ENCODE data around the gene RPS28.
"Not testable (repeated sequence)": the region's sequence is repeated elsewhere in the genome, so short reads cannot be mapped to it uniquely, and the experiment has no call there.

The RPS28 gene

GRCh38 chr19:8321067-8321985, at the start of gene RPS28, which contains the start of gene NDUFA7:
RPS28 (plus strand) TSS chr19:8321496; CDS start chr19:8321531, 35 bp downstream.
NDUFA7 (minus strand) TSS chr19:8321375; CDS start chr19:8321358, 17 bp downstream.
- DNase-seq = peak; percentile 97

DNA sequence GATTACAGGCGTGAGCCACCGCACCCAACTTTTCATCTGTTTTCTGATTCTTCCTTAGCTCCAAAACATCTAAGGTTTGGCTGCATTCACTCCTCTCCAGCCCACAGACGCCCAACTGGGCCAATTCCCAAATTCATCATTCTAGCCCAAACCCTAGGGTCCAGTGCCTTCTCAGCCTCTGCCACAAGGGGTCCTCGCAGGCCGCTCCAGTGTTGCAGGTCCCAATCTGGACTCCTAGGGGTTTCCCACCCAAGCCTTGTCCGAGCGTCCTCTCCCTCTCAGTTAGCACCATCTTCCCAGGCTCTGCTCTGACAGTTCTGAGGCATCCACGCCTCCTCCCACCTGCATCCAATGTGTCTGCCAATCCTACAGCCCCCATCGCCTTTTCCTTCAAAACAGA, 44.8 kb upstream of the RPS28 start:
- DNase-seq = not testable (repeated sequence)

- not testable (repeated sequence) for DNase-seq
Observed at GRCh38 chr19:8291337-8291736, 30.0 kb upstream of the RPS28 start.

GRCh38 chr19:8302357-8302691, 19.0 kb upstream of the RPS28 start:
- no peak for DNase-seq

- no peak for DNase-seq
Observed at GRCh38 chr19:8302734-8303133, 18.6 kb upstream of the RPS28 start.

- no peak for DNase-seq
Observed at GRCh38 chr19:8304841-8305621, 16.3 kb upstream of the RPS28 start.

- DNase-seq = no peak
Observed at GRCh38 chr19:8305798-8306197, 15.5 kb upstream of the RPS28 start.

GRCh38 chr19:8306235-8307054, 14.9 kb upstream of the RPS28 start:
- DNase-seq = no peak

- DNase-seq = peak; percentile 30
Observed at GRCh38 chr19:8307400-8307964, 13.8 kb upstream of the RPS28 start.

- peak; percentile 93 for DNase-seq
Observed at GRCh38 chr19:8307965-8308866, 13.1 kb upstream of the RPS28 start, which contains the start of gene CD320. CD320 (minus strand) TSS chr19:8308358; CDS start chr19:8308290, 68 bp downstream.

- DNase-seq = no peak
Observed at GRCh38 chr19:8308891-8309291, 12.4 kb upstream of the RPS28 start.

DNA sequence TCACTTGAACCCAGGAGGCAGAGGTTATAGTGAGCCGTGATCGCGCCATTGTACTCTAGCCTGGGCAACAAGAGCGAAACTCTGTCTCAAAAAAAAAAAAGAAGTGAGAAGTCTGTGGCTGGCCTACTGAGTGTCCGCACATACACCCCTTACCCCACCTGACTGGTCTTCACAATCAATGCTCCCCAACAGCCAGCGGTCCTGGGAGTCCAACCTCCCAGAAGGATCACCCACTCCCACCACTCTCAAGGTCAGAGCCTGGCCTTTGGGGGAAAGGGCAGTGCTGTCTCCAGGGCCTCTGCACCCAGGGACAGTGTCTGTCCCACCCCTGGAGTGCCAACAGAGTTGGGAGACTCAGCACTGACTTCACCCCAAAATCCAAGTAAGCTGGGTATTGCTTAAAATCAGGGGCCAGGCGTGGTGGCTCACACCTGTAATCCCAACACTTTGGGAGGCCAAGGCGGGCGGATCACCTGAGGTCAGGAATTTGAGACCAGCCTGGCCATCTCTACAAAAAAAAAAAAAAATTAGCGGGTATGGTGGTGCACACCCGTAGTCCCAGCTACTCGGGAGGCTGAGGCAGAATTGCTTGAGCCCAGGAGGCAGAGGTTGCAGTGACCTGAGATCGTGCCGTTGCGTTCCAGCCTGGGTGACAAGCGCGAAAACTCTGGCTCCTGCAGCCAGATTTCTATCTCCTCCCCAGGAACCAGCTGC, 10.8 kb upstream of the RPS28 start:
- DNase-seq = no peak

GRCh38 chr19:8311461-8312260, 9.6 kb upstream of the RPS28 start:
- DNase-seq = no peak

DNA sequence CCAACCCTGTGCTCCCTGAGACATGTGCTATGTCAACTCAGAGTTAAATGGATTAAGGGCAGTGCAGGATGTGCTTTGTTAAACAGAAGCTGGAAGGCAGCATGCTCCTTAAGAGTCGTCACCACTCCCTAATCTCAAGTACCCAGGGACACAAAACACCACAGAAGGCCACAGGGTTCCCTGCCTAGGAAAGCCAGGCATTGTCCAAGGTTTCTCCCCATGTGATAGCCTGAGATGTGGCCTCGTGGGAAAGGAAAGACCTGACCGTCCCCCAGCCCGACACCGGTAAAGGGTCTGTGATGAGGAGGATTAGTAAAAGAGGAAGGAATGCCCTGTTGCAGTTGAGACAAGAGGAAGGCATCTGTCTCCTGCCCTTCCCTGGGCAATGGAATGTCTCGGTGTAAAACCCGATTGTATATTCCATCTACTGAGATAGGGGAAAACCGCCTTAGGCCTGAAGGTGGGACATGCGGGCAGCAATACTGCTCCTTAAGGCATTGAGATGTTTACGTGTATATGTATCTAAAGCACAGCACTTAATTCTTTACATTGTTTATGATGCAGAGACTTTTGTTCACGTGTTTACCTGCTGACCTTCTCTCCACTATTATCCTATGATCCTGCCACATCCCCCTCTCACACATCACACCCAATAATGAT, 6.2 kb upstream of the RPS28 start:
- DNase-seq = not testable (repeated sequence)

- DNase-seq = no peak
Observed at GRCh38 chr19:8316351-8317125, 4.8 kb upstream of the RPS28 start.

GRCh38 chr19:8318835-8319234, 2.5 kb upstream of the RPS28 start:
- not testable (repeated sequence) for DNase-seq

GRCh38 chr19:8319807-8320520, 1.3 kb upstream of the RPS28 start:
- DNase-seq = no peak

Data from NCI-H1092 (cell line).